ENCODE data around the gene ZEB2. TPM values are rescaled to one million over a fixed set of nuclear protein-coding genes. Genes with fewer than 3 reads are reported as not detected.

ZEB2 gene
- total RNA-seq (ENCODE audit: low replicate concordance), result 28.3 and 187 TPM in 2 replicates

DNA sequence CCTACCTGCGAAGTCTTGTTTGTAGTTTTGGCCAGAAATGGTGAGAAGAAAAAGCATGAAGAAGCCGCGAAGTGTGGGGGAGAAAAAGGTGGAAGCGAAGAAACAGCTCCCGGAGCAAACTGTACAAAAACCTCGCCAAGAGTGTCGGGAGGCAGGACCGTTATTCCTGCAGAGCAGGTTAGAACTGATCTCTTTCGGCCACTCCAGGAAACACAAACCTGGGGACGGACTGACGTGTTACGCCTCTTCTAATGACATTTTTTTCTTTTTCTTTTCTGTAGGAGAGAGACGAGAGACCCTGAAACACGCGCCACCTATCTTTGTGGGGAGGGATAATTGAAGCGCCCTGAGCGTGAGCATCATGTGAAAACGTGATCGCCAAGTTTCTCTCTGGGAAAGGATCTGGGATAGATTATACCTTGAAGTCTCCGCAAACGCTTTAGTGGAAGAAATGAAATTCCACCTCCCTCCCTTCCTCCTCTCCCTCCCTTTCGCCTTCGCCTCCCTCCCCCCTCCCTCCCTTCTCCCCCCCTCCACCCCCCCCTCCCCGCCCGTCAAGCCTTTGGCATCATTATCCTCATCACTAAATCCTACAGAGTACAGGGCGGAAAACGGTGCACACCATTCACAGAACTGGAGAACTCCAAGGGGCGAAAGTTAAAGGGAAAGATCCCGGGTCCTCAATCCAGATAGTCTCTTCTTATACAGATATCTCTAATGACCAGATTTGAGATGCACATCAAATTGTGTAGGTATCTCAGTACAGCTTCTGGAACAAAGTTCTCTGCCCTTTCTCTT is at the start of gene ZEB2:
Gene ZEB2 (minus strand): TSS at position 186 of the 798 bp plus-strand sequence. CDS start 2,769 bp downstream, outside the sequence.

All from smooth muscle cell of the coronary artery (primary cell).